Hepatocyte (in vitro differentiated cells): ENCODE data around the gene KPNA6. TPM values are rescaled to one million over a fixed set of nuclear protein-coding genes. Genes with fewer than 3 reads are reported as not detected.
"Not testable (repeated sequence)": the region's sequence is repeated elsewhere in the genome, so short reads cannot be mapped to it uniquely, and the experiment has no call there.

Source experiments
- DNase-seq: peaks from one replicate; pipeline ENCODE4 v3.0.0-alpha.2; 2016; ENCODE audit warnings: low spot score
- H2AFZ ChIP-seq: fragments of 200-600 bp; sonication (generic); 2 replicates; pipeline ENCODE4 v1.6.0; 2016; ENCODE audit warnings: antibody characterized with exemption, mild to moderate bottlenecking
- H3K27ac ChIP-seq: fragments of 200-600 bp; sonication (generic); 2 replicates; pipeline ENCODE4 v1.5.1; 2016; ENCODE audit warnings: mild to moderate bottlenecking
- H3K27me3 ChIP-seq: fragments of 200-600 bp; sonication (generic); 2 replicates; pipeline ENCODE4 v1.6.1; 2016
- H3K36me3 ChIP-seq: fragments of 200-600 bp; sonication (generic); replicated peaks from 2 replicates; pipeline ENCODE4 v1.5.1; 2016; ENCODE audit warnings: low read depth; ENCODE audit not compliant: insufficient read depth
- H3K4me1 ChIP-seq: fragments of 200-600 bp; sonication (generic); 2 replicates; pipeline ENCODE4 v1.5.1; 2016; ENCODE audit warnings: mild to moderate bottlenecking, moderate library complexity; ENCODE audit not compliant: insufficient read depth
- H3K4me2 ChIP-seq: fragments of 200-600 bp; sonication (generic); 2 replicates; pipeline ENCODE4 v1.6.0; 2016
- H3K4me3 ChIP-seq: fragments of 200-600 bp; sonication (generic); 2 replicates; pipeline ENCODE4 v1.5.1; 2016; ENCODE audit warnings: mild to moderate bottlenecking
- H3K79me2 ChIP-seq: fragments of 200-600 bp; sonication (generic); 2 replicates; pipeline ENCODE4 v1.6.0; 2017; ENCODE audit warnings: mild to moderate bottlenecking
- H3K9me2 ChIP-seq: fragments of 200-600 bp; sonication (generic); replicated peaks from 2 replicates; pipeline ENCODE4 v1.6.0; 2017; ENCODE audit warnings: mild to moderate bottlenecking; ENCODE audit not compliant: insufficient read depth
- H3K9me3 ChIP-seq: fragments of 200-600 bp; sonication (generic); 2 replicates; pipeline ENCODE4 v1.5.1; 2016; ENCODE audit warnings: low read depth, mild to moderate bottlenecking
- H4K20me1 ChIP-seq: fragments of 200-600 bp; sonication (generic); 2 replicates; pipeline ENCODE4 v1.6.0; 2016; ENCODE audit warnings: mild to moderate bottlenecking; ENCODE audit not compliant: insufficient read depth, poor library complexity, severe bottlenecking
- CTCF ChIP-seq: fragments of 200-600 bp; sonication (generic); IDR thresholded peaks from 2 replicates; pipeline ENCODE4 v1.5.1; 2016; ENCODE audit warnings: antibody characterized with exemption, mild to moderate bottlenecking; ENCODE audit not compliant: poor library complexity
- EZH2 ChIP-seq: fragments of 200-600 bp; sonication (generic); IDR thresholded peaks from 2 replicates; pipeline ENCODE4 v1.6.1; 2016; ENCODE audit warnings: antibody characterized with exemption, mild to moderate bottlenecking, borderline replicate concordance
- EZH2phosphoT487 ChIP-seq: fragments of 200-600 bp; sonication (generic); IDR thresholded peaks from one replicate; pipeline ENCODE4 v1.6.1; 2018; ENCODE audit warnings: antibody characterized with exemption, mild to moderate bottlenecking, low read depth, moderate library complexity; ENCODE audit not compliant: unreplicated experiment, severe bottlenecking
- WGBS: methylation state at CpG from one replicate; pipeline ENCODE4 v1.1.6; 2016; ENCODE audit warnings: low lambda C conversion rate; ENCODE audit errors: missing lambda C conversion rate; 5-methylcytosine and 5-hydroxymethylcytosine counted together
- polyA plus RNA-seq: library from polyadenylated mRNA; unstranded; fragments of >200 nt; fragmentation: Nextera tagmentation; extraction: Ambion mirVana; gene quantifications from 2 replicates; pipeline ENCODE4 v1.2.1, GENCODE V29; 2016
- total RNA-seq: library from RNA; depleted of rRNA; stranded (reverse); fragments of >200 nt; gene quantifications from 2 replicates; pipeline ENCODE4 v1.2.3, GENCODE V29; 2014

KPNA6 gene
- total and polyA plus RNA-seq, 2 experiments from 2014 or later = 30.3 to 48.5 TPM

- no peak overlapping the region for H3K4me3 ChIP-seq
- no peaks in the 10 kb centered on the region for H3K36me3 ChIP-seq
- no peaks in the 10 kb centered on the region for H3K9me3 ChIP-seq
- H3K27me3 ChIP-seq = no peaks in the 10 kb centered on the region
- H3K4me1 ChIP-seq = no peaks in the 10 kb centered on the region
- H2AFZ ChIP-seq = no peak overlapping the region
- TF ChIP-seq EZH2phosphoT487 (no peak), CTCF (no peak), EZH2 (no peak)
- WGBS = 63% methylated on average over 9 of the region's 9 CpGs
- H4K20me1 ChIP-seq = peaks cover 43% of the 10 kb centered on the region
- no peak for DNase-seq
- peak overlapping the region; percentile 16 for H3K4me2 ChIP-seq
- H3K79me2 ChIP-seq = peaks cover 94% of the 10 kb centered on the region
- no peaks in the 10 kb centered on the region for H3K9me2 ChIP-seq
- H3K27ac ChIP-seq = no peak overlapping the region
These were observed 43.0 kb downstream of the KPNA6 start for GRCh38 chr1:32150847-32151246.

DNA sequence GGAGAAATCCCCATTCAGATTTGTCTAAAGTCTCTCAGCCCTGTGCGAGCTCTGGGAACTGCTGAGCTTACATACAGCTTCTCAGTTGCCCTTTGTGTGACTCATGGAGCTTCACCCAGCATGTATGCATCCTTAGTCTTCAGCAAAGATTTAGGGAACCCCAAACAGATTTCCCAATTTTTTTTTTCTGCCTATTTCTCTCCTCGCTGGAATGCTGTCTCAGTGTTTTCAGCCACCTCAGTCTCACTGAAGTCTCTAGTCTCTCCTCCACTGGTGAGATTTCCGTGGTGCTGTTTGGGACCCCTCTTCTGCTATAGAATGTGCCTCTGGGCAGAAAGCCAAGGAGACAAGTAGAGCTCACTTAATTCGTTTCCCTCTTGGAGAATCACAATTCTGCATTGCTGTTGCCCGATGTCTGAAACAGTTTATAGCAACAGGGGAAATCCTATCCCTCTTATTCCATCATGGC is 43.5 kb downstream of the KPNA6 start:
- peak; percentile 40 for DNase-seq

DNA sequence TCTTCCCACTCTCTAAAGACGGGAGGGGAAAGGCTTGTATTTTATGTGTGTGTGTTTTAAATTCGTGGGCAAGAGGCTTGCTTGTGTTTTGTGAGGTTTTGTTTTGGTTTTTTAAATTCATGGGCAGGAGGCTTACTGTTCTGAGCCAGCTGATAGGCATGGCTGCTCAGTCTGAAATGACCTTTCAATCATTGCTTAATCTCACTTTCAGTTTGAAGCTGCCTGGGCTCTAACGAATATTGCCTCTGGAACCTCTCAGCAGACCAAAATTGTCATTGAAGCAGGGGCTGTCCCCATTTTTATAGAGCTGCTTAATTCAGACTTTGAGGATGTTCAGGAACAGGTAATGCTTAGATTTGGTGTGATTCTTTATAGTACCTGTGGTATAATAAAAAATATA is 51.3 kb downstream of the KPNA6 start:
- no peak for DNase-seq
- Histone ChIP-seq H3K27ac (no peak overlapping the region), H3K4me1 (no peaks in the 10 kb centered on the region), H4K20me1 (peaks cover 3% of the 10 kb centered on the region), H2AFZ (no peak overlapping the region), H3K9me3 (no peaks in the 10 kb centered on the region), H3K4me3 (no peak overlapping the region), H3K4me2 (no peak overlapping the region), H3K9me2 (no peaks in the 10 kb centered on the region), H3K36me3 (peaks cover 4% of the 10 kb centered on the region), H3K27me3 (no peaks in the 10 kb centered on the region), H3K79me2 (peaks cover 23% of the 10 kb centered on the region)
- no peak for TF ChIP-seq EZH2
- no peak for TF ChIP-seq CTCF
- no peak for TF ChIP-seq EZH2phosphoT487
- WGBS = 81% methylated on average over 3 of the region's 3 CpGs

More for the DNA sequence above, 43.5 kb downstream of the KPNA6 start:
- Histone ChIP-seq H4K20me1 (peaks cover 39% of the 10 kb centered on the region), H3K27me3 (no peaks in the 10 kb centered on the region), H3K36me3 (no peaks in the 10 kb centered on the region), H3K4me3 (no peak overlapping the region), H3K4me2 (peak overlapping the region; percentile 16), H3K9me2 (no peaks in the 10 kb centered on the region), H3K4me1 (no peaks in the 10 kb centered on the region), H2AFZ (no peak overlapping the region), H3K9me3 (no peaks in the 10 kb centered on the region), H3K79me2 (peaks cover 91% of the 10 kb centered on the region), H3K27ac (no peak overlapping the region)
- WGBS = 44% methylated on average over 5 of the region's 5 CpGs
- TF ChIP-seq CTCF (no peak), EZH2 (no peak), EZH2phosphoT487 (no peak)

- no peak for DNase-seq
- H3K4me2 ChIP-seq = no peak overlapping the region
- no peaks in the 10 kb centered on the region for H3K79me2 ChIP-seq
- no peak overlapping the region for H3K27ac ChIP-seq
- H3K27me3 ChIP-seq = no peaks in the 10 kb centered on the region
- no peaks in the 10 kb centered on the region for H3K9me3 ChIP-seq
- H3K9me2 ChIP-seq = no peaks in the 10 kb centered on the region
- no peak for TF ChIP-seq EZH2phosphoT487
- no peak for TF ChIP-seq EZH2
- TF ChIP-seq CTCF = no peak
- no peaks in the 10 kb centered on the region for H4K20me1 ChIP-seq
- no peak overlapping the region for H2AFZ ChIP-seq
- no peaks in the 10 kb centered on the region for H3K4me1 ChIP-seq
- H3K36me3 ChIP-seq = no peaks in the 10 kb centered on the region
- H3K4me3 ChIP-seq = no peak overlapping the region
- WGBS = 88% methylated on average over 2 of the region's 2 CpGs
These were observed 55.5 kb downstream of the KPNA6 start for GRCh38 chr1:32163405-32163804.

GRCh38 chr1:32165633-32166032 is 57.8 kb downstream of the KPNA6 start:
- H3K36me3 ChIP-seq, H3K4me3 ChIP-seq, H3K9me3 ChIP-seq, H3K79me2 ChIP-seq, H4K20me1 ChIP-seq, H3K9me2 ChIP-seq, H3K27me3 ChIP-seq, DNase-seq, H3K27ac ChIP-seq, H3K4me1 ChIP-seq, H3K4me2 ChIP-seq, H2AFZ ChIP-seq: not testable (repeated sequence)
- over 99% methylated on average over 10 of the region's 10 CpGs for WGBS
